GM03348 (cell line): ENCODE data around the gene RBM24.

Source experiments
- DNase-seq: peaks from one replicate; pipeline ENCODE4 v3.0.0; 2012; ENCODE audit warnings: low spot score

RBM24 gene

GRCh38 chr6:17281100-17281496 lies at the start of gene RBM24:
Gene RBM24 (plus strand): TSS chr6:17281361. CDS start chr6:17281582, 221 bp downstream.
- peak; percentile 85 for DNase-seq

- no peak for DNase-seq
Observed at GRCh38 chr6:17233531-17233930, 47.6 kb upstream of the RBM24 start.

- DNase-seq: no peak
Observed at GRCh38 chr6:17237246-17237645, 43.9 kb upstream of the RBM24 start.

- no peak for DNase-seq
Observed at GRCh38 chr6:17239260-17239659, 41.9 kb upstream of the RBM24 start.

GRCh38 chr6:17240803-17241500 lies 40.2 kb upstream of the RBM24 start:
- DNase-seq: no peak

GRCh38 chr6:17242087-17242486 lies 39.1 kb upstream of the RBM24 start:
- DNase-seq: no peak

- DNase-seq: no peak
Observed at GRCh38 chr6:17250237-17250636, 30.9 kb upstream of the RBM24 start.

- no peak for DNase-seq
Observed at GRCh38 chr6:17251953-17252352, 29.2 kb upstream of the RBM24 start.

GRCh38 chr6:17258749-17259148 lies 22.4 kb upstream of the RBM24 start:
- no peak for DNase-seq

- no peak for DNase-seq
Observed at GRCh38 chr6:17265570-17265969, 15.6 kb upstream of the RBM24 start.

- DNase-seq: no peak
Observed at GRCh38 chr6:17267566-17267965, 13.6 kb upstream of the RBM24 start.

GRCh38 chr6:17268114-17268513 lies 13.0 kb upstream of the RBM24 start:
- DNase-seq: no peak

- peak; percentile 53 for DNase-seq
Observed at GRCh38 chr6:17269840-17270239, 11.3 kb upstream of the RBM24 start.

- DNase-seq: no peak
Observed at GRCh38 chr6:17271628-17272027, 9.5 kb upstream of the RBM24 start.

GRCh38 chr6:17276766-17277165 lies 4.4 kb upstream of the RBM24 start:
- peak; percentile 26 for DNase-seq

- no peak for DNase-seq
Observed at GRCh38 chr6:17277256-17277655, 3.9 kb upstream of the RBM24 start.

GRCh38 chr6:17278289-17279063 lies 2.7 kb upstream of the RBM24 start:
- DNase-seq: peak; percentile 64

- no peak for DNase-seq
Observed at GRCh38 chr6:17280138-17280537, 1.0 kb upstream of the RBM24 start.

- peak; percentile 67 for DNase-seq
Observed at GRCh38 chr6:17280552-17281090, 540 bp upstream of the RBM24 start.

- DNase-seq: peak; percentile 63
Observed at GRCh38 chr6:17281497-17282481, 628 bp downstream of the RBM24 start.

- DNase-seq: no peak
Observed at GRCh38 chr6:17283074-17283473, 1.9 kb downstream of the RBM24 start.

- no peak for DNase-seq
Observed at GRCh38 chr6:17289630-17290061, 8.5 kb downstream of the RBM24 start.
